Breast epithelium (tissue), 3 donors: Measurements from ENCODE around the gene ELF5.

ENCODE experiments used
- CTCF ChIP-seq, 3 donors: fragments of 450-650 bp; IDR thresholded peaks; one replicate each; pipeline ENCODE4 v1.5.1; 2016 to 2017; ENCODE audit warnings: antibody characterized with exemption in 3 of 3, mild to moderate bottlenecking in 3 of 3, moderate library complexity in 3 of 3
- POLR2A ChIP-seq: fragments of 450-650 bp; IDR thresholded peaks from one replicate; pipeline ENCODE4 v1.6.1; 2016; ENCODE audit warnings: antibody characterized with exemption, mild to moderate bottlenecking, moderate library complexity

DNA sequence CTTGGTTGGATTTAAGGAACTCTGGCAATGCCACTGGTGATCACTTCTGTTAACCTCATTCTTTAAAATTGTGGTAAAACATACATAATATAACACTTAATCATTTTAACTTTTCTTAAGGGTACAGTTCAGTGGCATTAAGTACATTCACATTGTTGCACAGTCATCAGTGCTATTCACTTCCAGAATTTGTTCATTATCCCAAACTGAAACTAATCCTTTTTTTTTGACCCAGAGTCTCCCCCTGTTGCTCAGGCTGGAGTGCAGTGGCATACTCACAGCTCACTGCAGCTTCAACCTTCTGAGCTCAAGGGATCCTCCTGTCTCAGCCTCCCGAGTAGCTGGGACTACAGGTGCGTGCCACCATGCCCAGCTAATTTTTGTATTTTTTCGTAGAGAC is 10.6 kb downstream of the ELF5 start:
- no peak for TF ChIP-seq POLR2A
- no peak for TF ChIP-seq CTCF (IDR thresholded peaks at IDR 0.05)
